Right cardiac atrium (tissue), 5 donors: ENCODE measurements around the gene HS3ST6. TPM values are rescaled to one million over a fixed set of nuclear protein-coding genes. Genes with fewer than 3 reads are reported as not detected.

Source experiments
- ATAC-seq, 2 donors: fragments of 200-7000 bp; cut with Tn5 transposase; one replicate each; pipeline versions ENCODE4 v1.8.0 to v1.9.1; 2020; ENCODE audit warnings: moderate library complexity in 2 of 2, mild to moderate bottlenecking in 1 of 2
- DNase-seq, 3 donors: peaks; one replicate each; pipeline ENCODE4 v3.0.0-alpha.2; 2020
- H3K27ac ChIP-seq: one replicate; pipeline ENCODE4 v1.5.1; 2013; ENCODE audit warnings: mild to moderate bottlenecking, low read length, control low read depth, moderate library complexity
- H3K27me3 ChIP-seq: one replicate; pipeline ENCODE4 v1.6.1; 2013; ENCODE audit not compliant: control insufficient read depth, insufficient read depth
- H3K4me1 ChIP-seq: one replicate; pipeline ENCODE4 v1.6.1; 2013; ENCODE audit warnings: low read length; ENCODE audit not compliant: control insufficient read depth, insufficient read depth
- H3K4me3 ChIP-seq: one replicate; pipeline ENCODE4 v1.5.1; 2013; ENCODE audit warnings: low read length, control low read depth
- H3K9me3 ChIP-seq: one replicate; pipeline ENCODE4 v1.6.1; 2013; ENCODE audit warnings: low read length; ENCODE audit not compliant: control insufficient read depth
- WGBS: extraction: QIAGEN DNeasy Blood & Tissue Kit; methylation state at CpG from one replicate; pipeline ENCODE4 v1.1.7; 2013; 5-methylcytosine and 5-hydroxymethylcytosine counted together
- intact Hi-C, 4 donors: fragments of 100-400 bp; cut with DNase I; formaldehyde crosslinking; loops; one replicate each; pipeline versions ENCODE4 v1.11.0 to v1.14.0; 2022 to 2023
- polyA plus RNA-seq: library from polyadenylated mRNA; stranded (reverse); fragments of 200-250 nt; gene quantifications from one replicate; pipeline ENCODE4 v1.2.3, GENCODE V29; 2013
- total RNA-seq, 4 donors: library from RNA; stranded (reverse); fragmentation: NEBNext Ultra II Directional; extraction: Animal tissue kit (Norgen Biotek cat#: 25700); gene quantifications; one replicate each; pipeline ENCODE4 v1.2.1, GENCODE V29; 2021
- donor health status: healthy with polysubstance abuse.
- donor health status: DM: no; HTN: yes; CAD: no.
- donor health status: DM: no; HTN: no; CAD: no.
- donor health status: DM: no; HTN: yes; CAD: no; lungs with severe emphysema.
- donor health status: DM: yes; HTN: yes; CAD: no.

HS3ST6 gene
- total and polyA plus RNA-seq, 5 donors, result not detected

DNA sequence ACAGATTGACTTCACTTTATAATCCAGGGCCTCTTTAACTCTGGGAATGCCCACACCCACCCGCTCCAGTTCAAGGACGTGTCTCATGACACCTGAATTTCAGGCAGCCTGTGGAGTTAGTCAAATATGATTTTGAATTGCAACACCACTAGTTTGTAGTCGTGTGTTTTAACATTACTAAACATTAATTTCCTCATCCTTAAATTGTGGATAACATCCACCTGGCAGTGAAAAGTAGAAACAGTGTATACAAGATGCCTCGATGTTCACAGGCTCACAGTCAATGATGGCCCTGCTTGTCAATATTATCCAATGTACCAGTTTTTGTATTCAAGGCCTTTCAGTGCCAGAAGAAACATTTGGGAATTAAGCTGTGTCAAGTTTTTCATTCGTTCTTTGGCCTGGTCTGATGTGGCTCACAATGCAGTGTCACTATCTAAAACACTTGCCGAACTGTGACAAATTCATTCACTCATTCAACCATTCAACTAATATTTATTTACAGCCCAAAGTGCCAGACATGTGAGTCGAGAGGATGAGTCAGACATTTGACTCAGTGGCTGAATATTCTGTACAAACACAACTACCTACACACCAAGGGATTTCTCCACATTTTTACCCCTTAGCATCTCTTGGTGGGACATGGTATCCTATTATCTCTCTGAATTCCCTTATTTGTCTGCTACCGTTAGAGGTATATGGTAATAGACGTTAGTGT is 47.7 kb downstream of the HS3ST6 start:
- ATAC-seq (no peak), DNase-seq (no peak)
- Histone ChIP-seq H3K27ac (no peak overlapping the region), H3K4me3 (no peak overlapping the region), H3K9me3 (no peaks in the 10 kb centered on the region), H3K27me3 (no peaks in the 10 kb centered on the region), H3K4me1 (no peaks in the 10 kb centered on the region)
- intact Hi-C loops, result no loop called here
- 54% methylated on average over 9 of the region's 9 CpGs for WGBS

DNA sequence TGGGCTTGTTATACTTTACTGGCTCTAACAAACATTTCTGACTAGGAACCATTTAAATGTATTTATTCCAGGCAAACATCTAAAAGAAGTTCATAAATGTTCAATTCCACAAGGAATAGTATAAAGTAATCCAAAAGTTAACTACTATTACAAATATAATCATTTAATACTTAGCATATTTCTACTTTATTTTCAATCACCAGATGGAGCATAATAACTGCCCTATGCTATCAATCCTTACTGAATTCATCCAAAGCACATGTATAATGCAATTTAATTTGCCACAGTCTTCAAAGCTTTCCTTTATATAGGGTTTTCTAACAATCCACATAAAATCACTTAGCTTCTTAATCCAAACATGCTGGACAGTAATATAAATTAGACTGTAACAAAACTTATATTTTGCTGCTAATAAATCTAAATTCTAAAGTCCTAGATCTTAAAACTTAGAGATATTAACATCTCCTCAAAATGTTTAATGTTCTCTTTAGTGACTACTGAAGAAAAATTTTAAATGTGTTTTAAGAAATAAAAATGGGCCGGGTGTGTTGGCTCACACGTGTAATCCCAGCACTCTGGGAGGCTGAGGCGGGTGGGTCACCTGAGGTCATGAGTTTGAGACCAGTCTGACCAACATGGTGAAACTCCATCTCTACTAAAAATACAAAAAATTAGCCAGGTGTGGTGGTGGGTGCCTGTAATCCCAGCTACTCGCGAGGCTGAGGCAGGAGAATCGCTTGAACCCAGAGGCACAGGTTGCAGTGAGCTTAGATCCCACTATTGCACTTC is 52.1 kb downstream of the HS3ST6 start:
- Histone ChIP-seq H3K27ac (no peak overlapping the region), H3K9me3 (no peaks in the 10 kb centered on the region), H3K4me1 (no peaks in the 10 kb centered on the region), H3K4me3 (no peak overlapping the region), H3K27me3 (no peaks in the 10 kb centered on the region)
- no peak for ATAC-seq
- intact Hi-C loops, result loop anchor here in 3 of 4 donors (2.0 to 10.0 kb wide), 2 partner anchors 59 to 63 kb away; no protein-coding TSS in a partner anchor
- 67% methylated on average over 6 of the region's 6 CpGs for WGBS
- DNase-seq, result no peak

DNA sequence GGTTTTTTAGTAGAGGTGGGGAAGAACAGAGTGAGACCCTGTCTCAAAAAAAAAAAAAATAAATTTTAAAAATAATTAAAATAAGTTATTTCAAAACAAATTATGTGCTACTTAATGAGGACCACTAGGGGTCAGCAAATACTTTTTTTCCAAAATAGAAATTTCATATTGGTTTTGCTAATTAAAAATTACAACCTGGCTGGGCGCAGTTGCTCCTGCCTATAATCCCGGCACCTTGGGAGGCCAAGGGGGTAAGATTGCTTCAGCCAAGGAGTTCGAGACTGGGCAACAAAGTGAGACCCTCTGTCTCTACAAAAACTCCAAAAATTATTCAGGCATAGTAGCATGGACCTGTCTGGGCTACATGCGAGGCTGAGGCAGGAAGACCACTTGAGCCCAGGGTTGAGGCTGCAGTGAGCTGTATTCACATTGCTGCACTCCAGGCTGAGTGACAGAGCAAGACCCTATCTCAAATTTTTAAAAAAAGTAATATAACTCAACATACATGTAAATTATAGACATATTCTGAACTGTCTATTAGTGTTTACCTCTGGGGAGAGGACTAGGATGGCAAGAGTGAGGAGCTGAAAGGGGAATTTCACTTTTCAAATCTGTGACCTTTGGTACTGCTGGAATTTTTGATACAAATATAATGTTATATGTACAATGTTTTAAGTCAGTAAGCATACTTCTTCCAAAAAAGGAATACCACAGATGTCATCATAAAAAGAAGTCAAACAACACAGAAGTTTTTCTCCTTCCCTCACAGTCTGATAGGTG is 54.3 kb downstream of the HS3ST6 start:
- no peak for DNase-seq
- intact Hi-C loops, result loop anchor here (2.0 to 10.0 kb wide), 3 partner anchors 61 to 68 kb away; no protein-coding TSS in a partner anchor
- H3K4me1 ChIP-seq, result no peaks in the 10 kb centered on the region
- no peak overlapping the region for H3K27ac ChIP-seq
- no peaks in the 10 kb centered on the region for H3K9me3 ChIP-seq
- H3K27me3 ChIP-seq, result no peaks in the 10 kb centered on the region
- WGBS, result 10% methylated on average over 4 of the region's 4 CpGs
- ATAC-seq, result no peak
- no peak overlapping the region for H3K4me3 ChIP-seq

DNA sequence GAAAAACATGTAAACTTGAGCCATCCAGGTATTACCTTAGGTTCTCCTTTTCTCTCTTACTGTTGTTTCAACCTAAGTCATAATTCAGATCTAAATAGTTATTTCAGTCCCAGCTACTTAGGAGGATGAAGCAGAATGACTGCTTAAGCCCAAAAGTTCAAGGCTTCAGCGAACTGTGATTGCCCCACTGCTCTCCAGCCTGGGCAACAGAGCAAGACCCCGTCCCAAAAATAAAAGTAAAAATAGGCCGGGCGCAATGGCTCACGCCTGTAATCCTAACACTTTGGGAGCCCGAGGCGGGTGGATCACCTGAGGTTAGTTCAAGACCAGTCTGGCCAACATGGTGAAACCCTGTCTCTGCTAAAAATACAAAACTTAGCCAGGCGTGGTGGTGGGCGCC is 55.8 kb downstream of the HS3ST6 start:
- no peak for DNase-seq
- H3K27me3 ChIP-seq, result no peaks in the 10 kb centered on the region

DNA sequence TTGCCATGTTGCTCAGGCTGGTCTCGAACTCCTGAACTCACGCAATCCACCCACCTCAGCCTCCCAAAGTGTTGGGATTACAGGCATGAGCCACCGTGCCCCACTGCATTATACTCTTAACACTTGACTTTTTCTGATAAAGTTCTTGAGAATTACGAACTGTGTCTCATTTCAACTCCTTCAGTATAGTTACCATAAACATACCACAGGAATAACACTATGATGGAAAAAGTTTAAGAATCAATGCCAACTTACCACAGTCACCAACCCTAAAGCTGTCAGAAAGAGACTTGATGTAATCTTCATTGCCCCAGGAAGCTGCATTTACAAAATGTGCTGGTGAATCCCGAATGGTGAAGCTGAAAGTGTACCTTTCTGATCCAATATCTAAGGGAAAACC is 56.5 kb downstream of the HS3ST6 start:
- no peaks in the 10 kb centered on the region for H3K4me1 ChIP-seq
- intact Hi-C loops, result loop anchor here in 2 of 4 donors (5.0 to 10.0 kb wide), 2 partner anchors 63 to 71 kb away; no protein-coding TSS in a partner anchor
- WGBS, result 66% methylated on average over 5 of the region's 5 CpGs
- no peak overlapping the region for H3K4me3 ChIP-seq
- H3K27ac ChIP-seq, result no peak overlapping the region
- H3K9me3 ChIP-seq, result no peaks in the 10 kb centered on the region
- DNase-seq, result no peak
- H3K27me3 ChIP-seq, result no peaks in the 10 kb centered on the region
- no peak for ATAC-seq

More for the DNA sequence above, 55.8 kb downstream of the HS3ST6 start:
- Histone ChIP-seq H3K4me1 (no peaks in the 10 kb centered on the region), H3K9me3 (no peaks in the 10 kb centered on the region), H3K27ac (no peak overlapping the region), H3K4me3 (no peak overlapping the region)
- intact Hi-C loops, result loop anchor here in 2 of 4 donors (5.0 to 10.0 kb wide), 2 partner anchors 62 to 70 kb away; no protein-coding TSS in a partner anchor
- 81% methylated on average over 9 of the region's 9 CpGs for WGBS
- no peak for ATAC-seq

Other genes with a start within 250 kb of the HS3ST6 start
- gene JPT2, start 240.1 kb downstream of the HS3ST6 start, total RNA-seq, result 10 to 100 TPM; 18.5 to 38.3 (median 25.3) TPM
- gene JPT2, start 240.1 kb downstream of the HS3ST6 start, polyA plus RNA-seq, result 11.9 TPM
- gene MAPK8IP3, start 212.2 kb downstream of the HS3ST6 start, total RNA-seq, result 10 to 100 TPM; 71.1 to 87.6 (median 79.8) TPM
- gene MAPK8IP3, start 212.2 kb downstream of the HS3ST6 start, polyA plus RNA-seq, result 69.3 TPM
- gene NME3, start 146.9 kb downstream of the HS3ST6 start, total RNA-seq, result 10 to 100 TPM; 36.5 to 55.4 (median 47.4) TPM
- gene NME3, start 146.9 kb downstream of the HS3ST6 start, polyA plus RNA-seq, result 75.2 TPM
- 10 to 100 TPM in 2 of 4 donors, 1 to 10 TPM in 2; 8.1 to 11.3 (median 9.8) TPM for gene EME2, start 145.6 kb downstream of the HS3ST6 start, total RNA-seq
- gene EME2, start 145.6 kb downstream of the HS3ST6 start, polyA plus RNA-seq, result 6.3 TPM
- gene MRPS34, start 145.3 kb downstream of the HS3ST6 start, total RNA-seq, result 10 to 100 TPM; 53.3 to 80.0 (median 69.1) TPM
- 91.4 TPM for gene MRPS34, start 145.3 kb downstream of the HS3ST6 start, polyA plus RNA-seq
- 10 to 100 TPM; 24.5 to 41.3 (median 34.1) TPM for gene SPSB3, start 135.8 kb downstream of the HS3ST6 start, total RNA-seq
- gene SPSB3, start 135.8 kb downstream of the HS3ST6 start, polyA plus RNA-seq, result 51.8 TPM
- gene NUBP2, start 135.5 kb downstream of the HS3ST6 start, total RNA-seq, result 10 to 100 TPM; 33.1 to 39.1 (median 35.9) TPM
- 45.3 TPM for gene NUBP2, start 135.5 kb downstream of the HS3ST6 start, polyA plus RNA-seq
- not detected for gene IGFALS, start 124.7 kb downstream of the HS3ST6 start, total RNA-seq
- gene IGFALS, start 124.7 kb downstream of the HS3ST6 start, polyA plus RNA-seq, result 0.05 TPM
- 100 to 1,000 TPM; 123 to 155 (median 141) TPM for gene HAGH, start 91.6 kb downstream of the HS3ST6 start, total RNA-seq
- 224 TPM for gene HAGH, start 91.6 kb downstream of the HS3ST6 start, polyA plus RNA-seq
- 10 to 100 TPM; 18.8 to 26.5 (median 22.6) TPM for gene FAHD1, start 91.2 kb downstream of the HS3ST6 start, total RNA-seq
- 46.4 TPM for gene FAHD1, start 91.2 kb downstream of the HS3ST6 start, polyA plus RNA-seq
- not detected for gene MEIOB, start 46.3 kb downstream of the HS3ST6 start, total RNA-seq
- not detected for gene MEIOB, start 46.3 kb downstream of the HS3ST6 start, polyA plus RNA-seq
- 10 to 100 TPM; 18.0 to 34.0 (median 26.2) TPM for gene MSRB1, start 24.8 kb upstream of the HS3ST6 start, total RNA-seq
- 39.2 TPM for gene MSRB1, start 24.8 kb upstream of the HS3ST6 start, polyA plus RNA-seq
- gene RPL3L, start 36.3 kb upstream of the HS3ST6 start, total RNA-seq, result 10 to 100 TPM; 21.1 to 47.2 (median 24.2) TPM
- gene RPL3L, start 36.3 kb upstream of the HS3ST6 start, polyA plus RNA-seq, result 37.3 TPM
- 100 to 1,000 TPM; 397 to 535 (median 467) TPM for gene NDUFB10, start 41.1 kb upstream of the HS3ST6 start, total RNA-seq
- gene NDUFB10, start 41.1 kb upstream of the HS3ST6 start, polyA plus RNA-seq, result 1,316 TPM
- 1,000 to 10,000 TPM in 3 of 4 donors, 100 to 1,000 TPM in 1; 947 to 1,371 (median 1,063) TPM for gene RPS2, start 46.4 kb upstream of the HS3ST6 start, total RNA-seq
- gene RPS2, start 46.4 kb upstream of the HS3ST6 start, polyA plus RNA-seq, result 1,244 TPM
- gene RNF151, start 48.4 kb upstream of the HS3ST6 start, total RNA-seq, result not detected
- not detected for gene RNF151, start 48.4 kb upstream of the HS3ST6 start, polyA plus RNA-seq
- gene TBL3, start 53.6 kb upstream of the HS3ST6 start, total RNA-seq, result 10 to 100 TPM; 19.0 to 22.8 (median 19.7) TPM
- 39.6 TPM for gene TBL3, start 53.6 kb upstream of the HS3ST6 start, polyA plus RNA-seq
- gene NOXO1, start 63.1 kb upstream of the HS3ST6 start, total RNA-seq, result not detected
- 0.29 TPM for gene NOXO1, start 63.1 kb upstream of the HS3ST6 start, polyA plus RNA-seq
- 10 to 100 TPM; 19.6 to 25.7 (median 22.2) TPM for gene GFER, start 65.8 kb upstream of the HS3ST6 start, total RNA-seq
- gene GFER, start 65.8 kb upstream of the HS3ST6 start, polyA plus RNA-seq, result 31.7 TPM
- gene SYNGR3, start 71.6 kb upstream of the HS3ST6 start, total RNA-seq, result 1 to 10 TPM in 1 of 4 donors, under 1 TPM in 3; 0.57 to 1.0 (median 0.68) TPM
- gene SYNGR3, start 71.6 kb upstream of the HS3ST6 start, polyA plus RNA-seq, result 1.4 TPM
- 10 to 100 TPM; 16.8 to 20.5 (median 17.5) TPM for gene ZNF598, start 91.4 kb upstream of the HS3ST6 start, total RNA-seq
- 14.0 TPM for gene ZNF598, start 91.4 kb upstream of the HS3ST6 start, polyA plus RNA-seq
- gene NPW, start 101.4 kb upstream of the HS3ST6 start, total RNA-seq, result not detected
- gene NPW, start 101.4 kb upstream of the HS3ST6 start, polyA plus RNA-seq, result not detected
- gene NHERF2, start 108.5 kb upstream of the HS3ST6 start, total RNA-seq, result 100 to 1,000 TPM; 131 to 257 (median 158) TPM
- 228 TPM for gene NHERF2, start 108.5 kb upstream of the HS3ST6 start, polyA plus RNA-seq
- 10 to 100 TPM in 3 of 4 donors, 1 to 10 TPM in 1; 4.3 to 14.0 (median 12.5) TPM for gene NTHL1, start 129.4 kb upstream of the HS3ST6 start, total RNA-seq
- 21.3 TPM for gene NTHL1, start 129.4 kb upstream of the HS3ST6 start, polyA plus RNA-seq
- 10 to 100 TPM; 67.3 to 72.4 (median 69.4) TPM for gene TSC2, start 129.6 kb upstream of the HS3ST6 start, total RNA-seq
- gene TSC2, start 129.6 kb upstream of the HS3ST6 start, polyA plus RNA-seq, result 34.7 TPM
- 100 to 1,000 TPM in 2 of 4 donors, 10 to 100 TPM in 2; 95.9 to 111 (median 99.1) TPM for gene PKD1, start 217.5 kb upstream of the HS3ST6 start, total RNA-seq
- gene PKD1, start 217.5 kb upstream of the HS3ST6 start, polyA plus RNA-seq, result 98.4 TPM
- gene RAB26, start 230.2 kb upstream of the HS3ST6 start, total RNA-seq, result under 1 TPM in 3 of 4 donors, not detected in 1; 0.24 to 0.89 (median 0.88) TPM
- gene RAB26, start 230.2 kb upstream of the HS3ST6 start, polyA plus RNA-seq, result 0.95 TPM
- 10 to 100 TPM; 26.1 to 39.2 (median 33.0) TPM for gene TRAF7, start 237.4 kb upstream of the HS3ST6 start, total RNA-seq
- gene TRAF7, start 237.4 kb upstream of the HS3ST6 start, polyA plus RNA-seq, result 17.7 TPM